Femur (tissue), 1 donor: Measurements from ENCODE around the gene TMEM150A.
A peak's percentile ranks its signal among the peaks of the same experiment; 100 is the strongest.
"Not testable (repeated sequence)": the region's sequence is repeated elsewhere in the genome, so short reads cannot be mapped to it uniquely, and the experiment has no call there.

Source experiments
- DNase-seq: peaks from one replicate; pipeline ENCODE4 v3.0.0-alpha.2; 2017

Gene TMEM150A

GRCh38 chr2:85611705-85612587 lies 9.4 kb upstream of the TMEM150A start, which contains the start of gene C2orf68:
C2orf68 (minus strand) TSS chr2:85612066; CDS start chr2:85611984, 82 bp downstream.
- DNase-seq, result peak; percentile 96

GRCh38 chr2:85611217-85611704 lies 8.8 kb upstream of the TMEM150A start:
- no peak for DNase-seq

- no peak for DNase-seq
Observed at GRCh38 chr2:85607268-85608215, 5.0 kb upstream of the TMEM150A start.

- DNase-seq, result no peak
Observed at GRCh38 chr2:85606116-85606455, 3.6 kb upstream of the TMEM150A start.

- DNase-seq, result no peak
Observed at GRCh38 chr2:85605406-85606115, 3.1 kb upstream of the TMEM150A start.

- DNase-seq, result no peak
Observed at GRCh38 chr2:85604568-85605339, 2.3 kb upstream of the TMEM150A start.

- not testable (repeated sequence) for DNase-seq
Observed at GRCh38 chr2:85604133-85604444, 1.6 kb upstream of the TMEM150A start.

- peak; percentile 64 for DNase-seq
Observed at GRCh38 chr2:85601771-85602475, 575 bp downstream of the TMEM150A start.

GRCh38 chr2:85600951-85601770 lies 1.3 kb downstream of the TMEM150A start:
- no peak for DNase-seq

GRCh38 chr2:85600235-85600575 lies 2.3 kb downstream of the TMEM150A start:
- DNase-seq, result no peak

- no peak for DNase-seq
Observed at GRCh38 chr2:85599468-85600234, 2.8 kb downstream of the TMEM150A start.

GRCh38 chr2:85598594-85599340 lies 3.7 kb downstream of the TMEM150A start:
- DNase-seq, result no peak

GRCh38 chr2:85597241-85597640 lies 5.3 kb downstream of the TMEM150A start:
- DNase-seq, result no peak

GRCh38 chr2:85596486-85597143 lies 5.9 kb downstream of the TMEM150A start:
- no peak for DNase-seq

- DNase-seq, result no peak
Observed at GRCh38 chr2:85596026-85596333, 6.5 kb downstream of the TMEM150A start.

- DNase-seq, result peak; percentile 98
Observed at GRCh38 chr2:85595301-85596025, 7.0 kb downstream of the TMEM150A start, which contains the start of gene RNF181. RNF181 (plus strand) TSS chr2:85595745; CDS start chr2:85595764, 19 bp downstream.

- DNase-seq, result no peak
Observed at GRCh38 chr2:85594715-85595300, 7.7 kb downstream of the TMEM150A start.
